Muscle of leg (tissue), 11 donors: ENCODE data around the gene ACTL7B. TPM values are rescaled to one million over a fixed set of nuclear protein-coding genes. Genes with fewer than 3 reads are reported as not detected.
"Not testable (repeated sequence)": the region's sequence is repeated elsewhere in the genome, so short reads cannot be mapped to it uniquely, and the experiment has no call there.

Experiments used
- DNase-seq: peaks from one replicate; pipeline ENCODE4 v3.0.0; 2013
- H3K27ac ChIP-seq: one replicate; pipeline ENCODE4 v1.5.1; 2013; ENCODE audit warnings: mild to moderate bottlenecking, low read length, control low read depth
- H3K27me3 ChIP-seq: one replicate; pipeline ENCODE4 v1.6.1; 2013; ENCODE audit warnings: low read length; ENCODE audit not compliant: control insufficient read depth, insufficient read depth
- H3K36me3 ChIP-seq: one replicate; pipeline ENCODE4 v1.6.1; 2013; ENCODE audit warnings: low read length; ENCODE audit not compliant: control insufficient read depth, insufficient read depth
- H3K4me1 ChIP-seq: one replicate; pipeline ENCODE4 v1.6.1; 2013; ENCODE audit warnings: low read length; ENCODE audit not compliant: control insufficient read depth, insufficient read depth
- H3K4me3 ChIP-seq: one replicate; pipeline ENCODE4 v1.5.1; 2013; ENCODE audit warnings: low read length, control low read depth
- H3K9me3 ChIP-seq: replicated peaks from 2 replicates; pipeline ENCODE4 v1.6.1; 2013; ENCODE audit warnings: low read depth, low read length; ENCODE audit not compliant: control insufficient read depth
- WGBS: methylation state at CpG from one replicate; pipeline ENCODE4 v1.1.5; 2013; ENCODE audit warnings: missing lambda C conversion rate; ENCODE audit not compliant: insufficient coverage; 5-methylcytosine and 5-hydroxymethylcytosine counted together
- polyA plus RNA-seq, 8 donors: library from polyadenylated mRNA; unstranded; fragments of 120-200 nt; gene quantifications; one replicate each; pipeline versions ENCODE4 v1.2.1 to v1.2.3, GENCODE V29; 2013; ENCODE audit warnings: inconsistent platforms in 1 of 8, low replicate concordance in 1 of 8; ENCODE audit not compliant: insufficient read length in 8 of 8, insufficient read depth in 1 of 8
- total RNA-seq: library from RNA; stranded (reverse); fragments of 120-200 nt; gene quantifications from one replicate; pipeline ENCODE4 v1.2.4, GENCODE V29; 2013

Gene ACTL7B
- total and polyA plus RNA-seq, 9 donors, result not detected

GRCh38 chr9:108859459-108860114 is 3.8 kb upstream of the ACTL7B start:
- H3K27ac ChIP-seq, result no peak overlapping the region
- no peaks in the 10 kb centered on the region for H3K36me3 ChIP-seq
- 40% methylated on average over 1 of the region's 3 CpGs for WGBS
- no peaks in the 10 kb centered on the region for H3K27me3 ChIP-seq
- H3K4me3 ChIP-seq, result no peak overlapping the region
- no peak for DNase-seq
- H3K4me1 ChIP-seq, result no peaks in the 10 kb centered on the region
- no peaks in the 10 kb centered on the region for H3K9me3 ChIP-seq

- 87% methylated on average over 1 of the region's 6 CpGs for WGBS
- no peak overlapping the region for H3K27ac ChIP-seq
- H3K9me3 ChIP-seq, result no peaks in the 10 kb centered on the region
- no peaks in the 10 kb centered on the region for H3K27me3 ChIP-seq
- no peak overlapping the region for H3K4me3 ChIP-seq
- no peaks in the 10 kb centered on the region for H3K4me1 ChIP-seq
- no peak for DNase-seq
- H3K36me3 ChIP-seq, result no peaks in the 10 kb centered on the region
Measured at GRCh38 chr9:108857572-108857971, 1.8 kb upstream of the ACTL7B start.

DNA sequence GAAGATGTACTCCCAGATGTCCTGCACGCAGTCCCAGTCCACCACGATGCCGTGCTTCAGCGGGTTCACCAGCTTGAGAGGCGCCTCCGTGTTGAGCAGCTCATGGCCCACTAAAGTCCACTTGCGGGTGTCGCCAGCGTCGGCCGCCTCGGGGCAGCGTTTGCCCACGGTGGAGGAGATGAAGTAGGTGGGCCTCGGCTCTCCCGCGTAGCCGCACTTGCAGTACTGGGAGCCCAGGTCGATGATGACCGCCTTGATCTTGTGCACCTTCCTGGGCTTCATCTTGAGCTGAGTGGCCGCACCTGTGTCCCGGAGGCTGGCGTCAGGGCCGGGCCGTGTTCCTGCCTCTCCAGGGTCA is 278 bp downstream of the ACTL7B start:
- Histone ChIP-seq H3K4me1 (no peaks in the 10 kb centered on the region), H3K4me3 (no peak overlapping the region), H3K27me3 (peaks cover 2% of the 10 kb centered on the region), H3K27ac (no peak overlapping the region), H3K9me3 (no peaks in the 10 kb centered on the region), H3K36me3 (no peaks in the 10 kb centered on the region)
- WGBS, result 98% methylated on average over 24 of the region's 25 CpGs
- DNase-seq, result no peak

DNA sequence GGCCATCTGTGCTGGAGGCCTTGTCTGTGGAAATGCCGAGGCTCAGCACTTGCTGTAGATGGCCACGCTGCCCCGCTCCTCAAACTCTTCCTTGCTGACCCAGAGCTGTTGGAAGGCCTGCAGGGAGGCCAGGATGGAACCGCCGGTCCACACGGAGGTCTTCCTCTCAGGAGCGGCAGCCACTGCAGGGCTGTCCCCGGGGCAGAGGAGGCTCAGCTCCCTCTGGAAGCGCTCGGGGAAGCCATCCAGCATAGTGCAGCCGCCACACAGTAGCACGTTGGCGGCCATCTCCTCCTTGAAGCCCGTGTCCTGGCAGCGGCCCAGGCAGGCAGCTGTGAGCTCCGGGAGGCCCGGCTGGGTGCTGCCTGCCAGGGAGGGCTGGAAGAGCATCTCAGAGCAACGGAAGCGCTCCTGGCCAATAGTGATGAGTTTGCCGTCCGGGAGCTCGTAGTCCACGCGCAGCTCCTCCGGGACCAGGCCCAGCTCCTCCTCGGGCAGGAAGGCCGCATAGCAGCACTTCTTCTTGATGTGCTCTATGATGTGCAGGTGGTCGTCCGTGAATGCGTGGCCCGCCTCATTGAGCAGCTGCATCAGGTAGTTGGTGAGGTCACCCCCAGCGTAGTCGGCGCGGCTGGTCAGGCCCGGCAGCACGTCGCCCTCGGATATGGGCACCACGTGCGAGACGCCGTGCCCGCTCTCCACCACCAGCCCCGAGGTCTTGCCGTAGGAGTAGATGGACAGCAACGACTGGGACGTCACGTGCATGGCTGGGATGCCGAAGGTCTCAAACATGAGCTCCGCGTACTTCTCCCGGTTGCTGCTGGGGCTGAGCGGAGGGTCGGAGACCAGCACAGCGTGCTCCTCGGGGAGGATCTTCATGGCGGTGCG is 901 bp downstream of the ACTL7B start:
- H3K9me3 ChIP-seq, result no peaks in the 10 kb centered on the region
- H3K27me3 ChIP-seq, result peaks cover 2% of the 10 kb centered on the region
- no peaks in the 10 kb centered on the region for H3K36me3 ChIP-seq
- no peak overlapping the region for H3K27ac ChIP-seq
- 83% methylated on average over 59 of the region's 59 CpGs for WGBS
- no peaks in the 10 kb centered on the region for H3K4me1 ChIP-seq
- peak; percentile 25 for DNase-seq
- no peak overlapping the region for H3K4me3 ChIP-seq

DNA sequence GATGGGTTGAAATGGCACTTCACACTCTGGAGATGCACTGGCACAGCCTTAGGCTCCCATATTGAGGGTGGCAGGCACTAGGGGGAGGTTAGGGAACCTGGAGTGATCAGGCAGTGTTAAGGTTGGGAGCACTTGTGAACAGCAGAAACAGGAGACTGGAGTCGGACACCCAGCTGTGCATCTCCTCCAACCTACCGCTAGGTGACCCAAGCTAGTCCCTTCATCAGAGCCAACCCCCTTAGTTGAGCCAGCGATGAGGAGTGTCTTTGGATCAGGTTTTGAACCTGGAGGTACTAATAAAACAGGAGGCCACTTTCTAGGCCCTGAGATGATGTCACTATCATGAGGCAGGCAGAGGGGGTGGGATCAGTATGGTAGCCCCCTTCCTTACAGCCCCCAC is 1.7 kb downstream of the ACTL7B start:
- WGBS, result 92% methylated on average over 2 of the region's 3 CpGs
- Histone ChIP-seq H3K4me3 (no peak overlapping the region), H3K27me3 (peaks cover 2% of the 10 kb centered on the region), H3K4me1 (no peaks in the 10 kb centered on the region), H3K36me3 (no peaks in the 10 kb centered on the region), H3K9me3 (no peaks in the 10 kb centered on the region), H3K27ac (no peak overlapping the region)
- no peak for DNase-seq

DNA sequence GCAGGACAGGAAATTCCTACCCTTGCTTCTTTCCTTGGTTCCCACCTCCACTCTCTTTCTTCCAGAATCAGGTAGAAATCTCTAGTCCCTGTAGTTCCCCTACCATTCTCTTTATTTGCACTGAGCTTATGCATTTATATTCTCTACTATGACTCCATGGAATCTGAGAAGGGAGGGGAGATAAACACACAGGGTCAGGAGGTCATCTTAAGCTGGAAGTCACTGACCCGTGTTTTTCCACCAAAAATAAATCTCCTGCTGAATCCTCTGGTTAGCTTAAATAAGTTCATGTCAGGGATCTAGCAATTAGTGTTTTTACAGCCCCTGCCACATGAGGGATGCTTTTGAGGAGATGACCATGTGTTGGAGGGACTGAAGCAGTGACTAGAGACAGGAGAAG is 3.7 kb downstream of the ACTL7B start:
- DNase-seq, result no peak
- Histone ChIP-seq H3K9me3 (no peaks in the 10 kb centered on the region), H3K4me3 (no peak overlapping the region), H3K27ac (no peak overlapping the region), H3K36me3 (no peaks in the 10 kb centered on the region), H3K4me1 (no peaks in the 10 kb centered on the region), H3K27me3 (peaks cover 2% of the 10 kb centered on the region)
- no CpG with 5 or more reads among the region's 1 CpG for WGBS

DNA sequence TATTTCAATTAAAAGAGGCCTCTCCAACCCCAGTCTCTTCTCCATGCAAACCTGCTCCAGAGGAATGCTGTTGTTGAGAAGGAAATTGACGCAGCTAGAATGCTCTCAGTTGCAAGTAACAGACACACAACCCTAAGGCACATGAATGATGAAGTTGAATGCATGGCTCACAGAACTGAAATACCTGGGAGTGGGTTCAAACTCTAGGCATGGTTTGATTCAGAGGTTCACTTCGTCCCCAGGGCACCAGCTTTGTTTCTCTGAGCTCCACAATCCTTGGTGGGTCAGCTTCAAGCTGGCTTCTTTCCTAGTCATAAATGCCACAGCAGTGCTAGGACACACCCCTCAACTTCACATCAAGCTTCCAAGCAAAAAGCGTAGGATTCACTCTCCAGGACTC is 4.6 kb downstream of the ACTL7B start:
- Histone ChIP-seq H3K27me3 (peaks cover 2% of the 10 kb centered on the region), H3K36me3 (no peaks in the 10 kb centered on the region), H3K4me1 (no peaks in the 10 kb centered on the region), H3K4me3 (no peak overlapping the region), H3K27ac (no peak overlapping the region), H3K9me3 (no peaks in the 10 kb centered on the region)
- WGBS, result 59% methylated on average over 2 of the region's 3 CpGs
- no peak for DNase-seq

GRCh38 chr9:108850293-108850897 is 5.4 kb downstream of the ACTL7B start:
- Histone ChIP-seq H3K9me3 (no peaks in the 10 kb centered on the region), H3K4me1 (no peaks in the 10 kb centered on the region), H3K27me3 (peaks cover 2% of the 10 kb centered on the region), H3K36me3 (no peaks in the 10 kb centered on the region), H3K27ac (no peak overlapping the region), H3K4me3 (no peak overlapping the region)
- WGBS, result 100% methylated on average over 1 of the region's 3 CpGs
- DNase-seq, result peak; percentile 31

DNA sequence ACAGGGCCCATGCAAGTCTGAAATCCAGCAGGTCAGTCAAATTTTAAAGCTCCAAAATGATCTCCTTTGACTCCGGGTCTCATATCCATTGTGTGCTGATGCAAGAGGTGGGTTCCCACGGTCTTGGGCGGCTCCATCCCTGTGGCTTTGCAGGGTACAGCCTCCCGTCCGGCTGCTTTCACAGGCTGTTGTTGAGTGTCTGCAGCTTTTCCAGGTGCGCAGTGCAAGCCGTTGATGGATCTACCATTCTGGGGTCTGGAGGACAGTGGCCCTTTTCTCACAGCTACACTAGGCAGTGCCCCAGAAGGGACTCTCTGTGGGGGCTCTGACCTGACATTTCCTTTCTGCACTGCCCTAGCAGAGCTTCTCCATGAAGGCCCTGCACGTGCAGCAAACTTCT is 7.5 kb downstream of the ACTL7B start:
- 90% methylated on average over 8 of the region's 8 CpGs for WGBS

GRCh38 chr9:108845947-108846346 is 9.8 kb downstream of the ACTL7B start:
- Histone ChIP-seq H3K4me3 (no peak overlapping the region), H3K27ac (no peak overlapping the region), H3K4me1 (no peaks in the 10 kb centered on the region), H3K9me3 (no peaks in the 10 kb centered on the region), H3K36me3 (no peaks in the 10 kb centered on the region), H3K27me3 (no peaks in the 10 kb centered on the region)
- WGBS, result no CpG with 5 or more reads among the region's 2 CpGs
- DNase-seq, result no peak

More for the DNA sequence above, 7.5 kb downstream of the ACTL7B start:
- H3K36me3 ChIP-seq, H3K27me3 ChIP-seq, H3K9me3 ChIP-seq, DNase-seq, H3K4me1 ChIP-seq, H3K4me3 ChIP-seq, H3K27ac ChIP-seq: not testable (repeated sequence)
